ENCODE results near the gene NSMF. TPM values are rescaled to one million over a fixed set of nuclear protein-coding genes. Genes with fewer than 3 reads are reported as not detected.

NSMF gene
- total and polyA plus RNA-seq, 10 of the 15 experiments (the other 5 are each of a cell fraction or from before 2014, with no cell fraction given), result 0.13 to 44.3 (median 13.4) TPM

DNA sequence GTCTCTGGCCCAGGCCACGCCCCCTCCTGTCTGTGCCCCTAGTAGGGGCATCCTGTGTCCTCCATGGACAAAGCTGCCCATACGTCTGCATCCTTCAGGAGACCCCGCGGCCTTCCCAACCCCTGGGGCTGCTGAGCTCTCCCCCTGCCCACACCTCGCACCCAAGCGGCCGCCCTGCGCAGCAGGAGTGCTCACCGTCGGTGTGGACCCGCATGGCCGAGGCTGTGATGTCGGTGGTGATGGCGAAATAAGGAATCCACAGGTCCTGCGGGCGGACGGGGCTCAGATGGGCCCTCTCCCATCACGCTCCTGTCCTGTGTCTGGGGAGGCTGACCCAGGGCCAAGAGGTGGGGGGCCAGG lies 4.8 kb upstream of the NSMF start:
- H3K36me3 ChIP-seq (ENCODE audit: control insufficient read depth in 2 of 2, insufficient read depth in 2 of 2, low read length in 1 of 2), result no peaks in the 10 kb centered on the region
- no peak overlapping the region for H3K9ac ChIP-seq (ENCODE audit: control insufficient read depth, insufficient read depth, low read length)
- DNase-seq (ENCODE audit: low read depth, low spot score), result no peak
- no peak for TF ChIP-seq SMC3 (IDR thresholded peaks at IDR 0.05; ENCODE audit: borderline replicate concordance, low read length)
- no peak for TF ChIP-seq SUPT20H (IDR thresholded peaks at IDR 0.05; ENCODE audit: borderline replicate concordance, control insufficient read depth, low read depth, low read length)
- CTCF ChIA-PET, result no interaction called here
- no peak overlapping the region for H2AFZ ChIP-seq (ENCODE audit: control insufficient read depth, low read depth, low read length)
- no peaks in the 10 kb centered on the region for H3K9me3 ChIP-seq (replicated peaks; ENCODE audit: control insufficient read depth, insufficient read depth, low read length)
- SMC1A ChIA-PET (ENCODE audit: uncharacterized antibody, unreplicated experiment), result no interaction called here
- H3K27me3 ChIP-seq (replicated peaks in 1 of 2; ENCODE audit: control insufficient read depth in 2 of 2, insufficient read depth in 2 of 2, low read length in 1 of 2), result no peaks in the 10 kb centered on the region
- no peak for ATAC-seq
- intact Hi-C loops (cut with micrococcal nuclease; ENCODE audit: unreplicated experiment) (loop anchor here (10.0 kb wide), 1 partner anchor 61 kb away; no protein-coding TSS in a partner anchor), in situ Hi-C loops (cut with MboI) (no loop called here)
- FAIRE-seq, result no peak
- no peak overlapping the region for H3K27ac ChIP-seq (ENCODE audit: control insufficient read depth, insufficient read depth)
- no peak overlapping the region for H3K4me2 ChIP-seq (ENCODE audit: control insufficient read depth, insufficient read depth)
- H3K4me1 ChIP-seq (ENCODE audit: control insufficient read depth, insufficient read depth, low read length), result peaks cover 21% of the 10 kb centered on the region
- no peaks in the 10 kb centered on the region for H3K79me2 ChIP-seq (ENCODE audit: control insufficient read depth, insufficient read depth, low read length)
- H4K20me1 ChIP-seq (ENCODE audit: control insufficient read depth, insufficient read depth), result no peaks in the 10 kb centered on the region
- POLR2A ChIA-PET, result no interaction called here
- RAD21 ChIA-PET (ENCODE audit: unreplicated experiment), result no interaction called here
- no peak overlapping the region for H3K4me3 ChIP-seq
- BruUV-seq (replicated peaks), result no TSS peak
- whole genome bisulfite sequencing (ENCODE audit: insufficient coverage, insufficient replicate concordance, low lambda C conversion rate, missing lambda C conversion rate), result 83% methylated on average over 18 of the region's 18 CpGs

DNA sequence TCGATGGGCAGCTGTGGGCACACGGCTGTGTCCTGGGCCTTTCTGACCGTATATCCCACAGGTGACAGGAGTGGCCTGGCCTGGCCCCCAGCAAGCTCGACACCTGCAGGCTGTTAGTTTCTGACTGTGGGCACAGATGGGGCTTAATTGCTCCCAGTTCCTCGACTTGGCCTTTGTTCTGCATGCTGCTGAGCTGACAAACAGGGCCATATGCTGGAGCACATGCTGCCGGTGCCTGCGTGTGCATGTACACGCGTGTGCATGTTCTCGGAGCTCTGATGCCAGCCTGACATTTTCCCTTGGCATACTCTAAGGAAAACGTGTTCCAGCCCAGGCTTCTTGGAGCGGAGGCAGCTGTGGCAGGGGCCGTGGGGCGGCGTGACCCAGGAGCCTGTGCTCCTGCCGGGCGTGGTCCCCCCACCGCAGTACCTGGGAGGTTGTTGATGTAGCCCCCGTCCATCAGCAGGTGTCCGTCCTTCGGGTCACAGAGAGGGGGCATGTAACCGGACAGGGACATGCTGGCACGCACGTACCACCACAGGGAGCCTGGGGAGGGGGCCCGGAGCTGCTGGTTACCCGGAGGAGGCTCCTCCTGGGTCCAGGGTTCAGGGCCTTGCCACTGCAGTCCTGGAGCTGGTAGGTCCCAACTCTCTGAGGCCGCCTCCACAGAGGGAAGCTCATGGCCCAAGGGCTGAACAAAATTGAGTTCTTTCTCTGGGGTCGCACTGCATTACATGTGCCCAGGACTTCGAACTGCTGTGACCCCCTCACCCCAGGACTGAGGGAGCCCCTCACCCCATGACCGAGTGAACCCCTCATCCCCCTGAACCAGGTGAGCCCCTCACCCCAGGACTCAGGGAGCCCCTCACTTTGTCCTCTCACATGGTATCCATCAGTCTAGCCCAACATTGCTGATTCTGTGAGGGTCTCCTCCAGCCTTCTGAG lies 4.1 kb upstream of the NSMF start:
- Histone ChIP-seq H4K20me1 (ENCODE audit: control insufficient read depth, insufficient read depth) (no peaks in the 10 kb centered on the region), H3K79me2 (ENCODE audit: control insufficient read depth, insufficient read depth, low read length) (peaks cover 5% of the 10 kb centered on the region), H3K36me3 (ENCODE audit: control insufficient read depth in 2 of 2, insufficient read depth in 2 of 2, low read length in 1 of 2) (no peaks in the 10 kb centered on the region), H3K27me3 (replicated peaks in 1 of 2; ENCODE audit: control insufficient read depth in 2 of 2, insufficient read depth in 2 of 2, low read length in 1 of 2) (no peaks in the 10 kb centered on the region), H2AFZ (ENCODE audit: control insufficient read depth, low read depth, low read length) (no peak overlapping the region), H3K4me2 (ENCODE audit: control insufficient read depth, insufficient read depth) (no peak overlapping the region), H3K27ac (ENCODE audit: control insufficient read depth, insufficient read depth) (no peak overlapping the region), H3K4me1 (ENCODE audit: control insufficient read depth, insufficient read depth, low read length) (peaks cover 22% of the 10 kb centered on the region), H3K9me3 (replicated peaks; ENCODE audit: control insufficient read depth, insufficient read depth, low read length) (no peaks in the 10 kb centered on the region), H3K9ac (ENCODE audit: control insufficient read depth, insufficient read depth, low read length) (no peak overlapping the region), H3K4me3 (no peak overlapping the region)
- 73% methylated on average over 30 of the region's 30 CpGs for WGBS (ENCODE audit: insufficient coverage, insufficient replicate concordance, low lambda C conversion rate, missing lambda C conversion rate)
- CTCF ChIA-PET, result no interaction called here
- RAD21 ChIA-PET (ENCODE audit: unreplicated experiment), result no interaction called here
- SMC1A ChIA-PET (ENCODE audit: uncharacterized antibody, unreplicated experiment), result no interaction called here
- DNase-seq (ENCODE audit: low read depth, low spot score) (no peak), FAIRE-seq (no peak), ATAC-seq (no peak)
- POLR2A ChIA-PET, result no interaction called here
- intact Hi-C loops (cut with micrococcal nuclease; ENCODE audit: unreplicated experiment) (loop anchor here (10.0 kb wide), 1 partner anchor 62 kb away; no protein-coding TSS in a partner anchor), in situ Hi-C loops (cut with MboI) (no loop called here)
- no TSS peak for BruUV-seq (replicated peaks)
- TF ChIP-seq POLR2AphosphoS2 (IDR thresholded peaks at IDR 0.05; ENCODE audit: low read depth, low read length) (no peak), EED (IDR thresholded peaks at IDR 0.05; ENCODE audit: low read depth) (no peak), BMI1 (IDR thresholded peaks at IDR 0.05; ENCODE audit: borderline replicate concordance) (no peak)
- TF ChIP-seq, protein P1, sequence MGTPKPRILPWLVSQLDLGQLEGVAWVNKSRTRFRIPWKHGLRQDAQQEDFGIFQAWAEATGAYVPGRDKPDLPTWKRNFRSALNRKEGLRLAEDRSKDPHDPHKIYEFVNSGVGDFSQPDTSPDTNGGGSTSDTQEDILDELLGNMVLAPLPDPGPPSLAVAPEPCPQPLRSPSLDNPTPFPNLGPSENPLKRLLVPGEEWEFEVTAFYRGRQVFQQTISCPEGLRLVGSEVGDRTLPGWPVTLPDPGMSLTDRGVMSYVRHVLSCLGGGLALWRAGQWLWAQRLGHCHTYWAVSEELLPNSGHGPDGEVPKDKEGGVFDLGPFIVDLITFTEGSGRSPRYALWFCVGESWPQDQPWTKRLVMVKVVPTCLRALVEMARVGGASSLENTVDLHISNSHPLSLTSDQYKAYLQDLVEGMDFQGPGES (IDR thresholded peaks at IDR 0.05), result no peak
- TF ChIP-seq, protein P2, sequence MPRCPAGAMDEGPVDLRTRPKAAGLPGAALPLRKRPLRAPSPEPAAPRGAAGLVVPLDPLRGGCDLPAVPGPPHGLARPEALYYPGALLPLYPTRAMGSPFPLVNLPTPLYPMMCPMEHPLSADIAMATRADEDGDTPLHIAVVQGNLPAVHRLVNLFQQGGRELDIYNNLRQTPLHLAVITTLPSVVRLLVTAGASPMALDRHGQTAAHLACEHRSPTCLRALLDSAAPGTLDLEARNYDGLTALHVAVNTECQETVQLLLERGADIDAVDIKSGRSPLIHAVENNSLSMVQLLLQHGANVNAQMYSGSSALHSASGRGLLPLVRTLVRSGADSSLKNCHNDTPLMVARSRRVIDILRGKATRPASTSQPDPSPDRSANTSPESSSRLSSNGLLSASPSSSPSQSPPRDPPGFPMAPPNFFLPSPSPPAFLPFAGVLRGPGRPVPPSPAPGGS (IDR thresholded peaks at IDR 0.05; ENCODE audit: borderline replicate concordance, insufficient read depth, low read depth, low read length, poor library complexity, severe bottlenecking), result no peak
